ENCODE data around the gene ZNF837. TPM values are rescaled to one million over a fixed set of nuclear protein-coding genes. Genes with fewer than 3 reads are reported as not detected.

ZNF837 gene
- polyA plus RNA-seq, 1 donor (not counting 4 experiments of a cell fraction or from before 2014, with no cell fraction given): 0.29 TPM

DNA sequence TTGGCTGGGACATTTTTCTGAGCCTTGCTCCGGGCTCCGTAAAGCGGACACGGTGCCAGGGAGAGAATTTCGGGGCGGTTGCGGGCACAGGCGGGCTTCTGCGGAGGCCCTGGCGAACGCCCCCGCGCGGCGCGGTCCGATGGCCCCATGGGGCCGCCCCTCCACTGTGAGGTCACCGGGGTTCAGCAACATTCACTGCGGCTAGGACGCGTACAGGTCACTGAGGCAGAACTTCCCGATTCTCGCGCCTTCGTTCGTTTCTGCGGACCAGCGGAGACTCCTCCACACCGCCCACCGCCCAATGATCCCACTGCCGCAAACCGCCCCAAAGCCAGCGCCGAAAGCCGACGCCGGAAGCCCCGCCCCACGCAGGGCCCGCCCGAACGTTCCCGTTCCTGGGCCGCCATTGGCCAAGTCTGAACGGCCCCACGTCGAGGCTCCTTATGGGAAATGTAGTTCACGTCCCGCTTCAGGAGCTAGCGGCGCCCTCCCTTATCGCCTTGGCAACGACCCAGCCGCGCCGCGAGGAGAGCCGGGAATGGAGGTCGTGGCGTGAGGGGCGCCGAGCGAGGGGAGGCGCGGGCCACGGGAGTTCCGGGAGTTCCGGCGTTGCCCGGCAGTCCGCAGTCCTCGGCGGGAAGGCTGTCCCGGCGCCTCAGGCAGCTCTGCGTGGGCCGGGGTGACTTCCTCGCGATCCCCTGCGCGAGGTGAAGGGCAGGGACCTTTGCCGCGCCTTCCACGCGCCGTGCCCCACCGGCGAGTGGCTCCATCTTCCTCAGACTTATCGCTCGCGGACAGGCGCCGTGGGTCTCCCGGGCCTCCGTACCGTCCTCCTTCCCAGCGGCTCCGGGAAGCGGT is 27.6 kb upstream of the ZNF837 start, which contains the start of gene ZNF584:
ZNF584 (plus strand) TSS at position 498 of the 858 bp plus-strand sequence. CDS start 499 bp downstream, outside the sequence.
- peak within 1 kb of the TSS; percentile 87 for H3K27ac ChIP-seq (ENCODE audit: control insufficient read depth, insufficient read depth, low read length)

GRCh38 chr19:58407658-58408151 is 26.9 kb upstream of the ZNF837 start:
- DNase-seq (ENCODE audit: low read depth, low spot score) (no peak), FAIRE-seq (no peak)
- Histone ChIP-seq H3K4me3 (ENCODE audit: control insufficient read depth in 2 of 3, extremely low read depth in 1 of 3, insufficient read depth in 2 of 3, low read depth in 1 of 3, low read length in 3 of 3) (peak overlapping the region; percentile 91 to 93 (median 93)), H3K36me3 (ENCODE audit: control insufficient read depth in 2 of 2, extremely low read depth in 1 of 2, insufficient read depth in 2 of 2, low read length in 2 of 2) (peaks cover 0 to 2% of the 10 kb centered on the region in 2 experiments), H4K20me1 (ENCODE audit: control insufficient read depth, extremely low read depth, insufficient read depth, low read length) (no peaks in the 10 kb centered on the region), H3K79me2 (ENCODE audit: control insufficient read depth, insufficient read depth, low read length) (peaks cover 36% of the 10 kb centered on the region), H2AFZ (ENCODE audit: control insufficient read depth, low read length) (peak overlapping the region; percentile 85), H3K4me2 (ENCODE audit: control insufficient read depth, extremely low read depth, insufficient read depth, low read depth, low read length) (peak overlapping the region; percentile 99), H3K27me3 (ENCODE audit: control insufficient read depth, extremely low read depth, insufficient read depth, low read length) (no peaks in the 10 kb centered on the region), H3K27ac (ENCODE audit: control insufficient read depth, insufficient read depth, low read length) (peak overlapping the region; percentile 87), H3K9me3 (ENCODE audit: control insufficient read depth, low read depth, low read length) (no peaks in the 10 kb centered on the region), H3K9ac (ENCODE audit: control insufficient read depth, extremely low read depth, insufficient read depth, low read length) (peak overlapping the region; percentile 91), H3K9me1 (ENCODE audit: control insufficient read depth, extremely low read depth, insufficient read depth, low read length) (peaks cover 4% of the 10 kb centered on the region), H3K4me1 (ENCODE audit: control insufficient read depth, extremely low read depth, insufficient read depth, low read length) (peaks cover 21% of the 10 kb centered on the region)
- TF ChIP-seq, protein P1, sequence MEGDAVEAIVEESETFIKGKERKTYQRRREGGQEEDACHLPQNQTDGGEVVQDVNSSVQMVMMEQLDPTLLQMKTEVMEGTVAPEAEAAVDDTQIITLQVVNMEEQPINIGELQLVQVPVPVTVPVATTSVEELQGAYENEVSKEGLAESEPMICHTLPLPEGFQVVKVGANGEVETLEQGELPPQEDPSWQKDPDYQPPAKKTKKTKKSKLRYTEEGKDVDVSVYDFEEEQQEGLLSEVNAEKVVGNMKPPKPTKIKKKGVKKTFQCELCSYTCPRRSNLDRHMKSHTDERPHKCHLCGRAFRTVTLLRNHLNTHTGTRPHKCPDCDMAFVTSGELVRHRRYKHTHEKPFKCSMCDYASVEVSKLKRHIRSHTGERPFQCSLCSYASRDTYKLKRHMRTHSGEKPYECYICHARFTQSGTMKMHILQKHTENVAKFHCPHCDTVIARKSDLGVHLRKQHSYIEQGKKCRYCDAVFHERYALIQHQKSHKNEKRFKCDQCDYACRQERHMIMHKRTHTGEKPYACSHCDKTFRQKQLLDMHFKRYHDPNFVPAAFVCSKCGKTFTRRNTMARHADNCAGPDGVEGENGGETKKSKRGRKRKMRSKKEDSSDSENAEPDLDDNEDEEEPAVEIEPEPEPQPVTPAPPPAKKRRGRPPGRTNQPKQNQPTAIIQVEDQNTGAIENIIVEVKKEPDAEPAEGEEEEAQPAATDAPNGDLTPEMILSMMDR (optimal IDR thresholded peaks at IDR 0.05 in 1 of 3, IDR thresholded peaks at IDR 0.05 in 1 of 3, conservative IDR thresholded peaks at IDR 0.05 in 1 of 3; ENCODE audit: extremely low read depth in 1 of 3, insufficient read depth in 2 of 3, low read length in 3 of 3): no peak
- TF ChIP-seq EZH2 (IDR thresholded peaks at IDR 0.05; ENCODE audit: low read length): no peak
- dilution Hi-C loops (cut with MboI; ENCODE audit: extremely low pct_ligation_motif_present, low sequenced_read_pairs): no loop called here

More for the DNA sequence above, 27.6 kb upstream of the ZNF837 start, which contains the start of gene ZNF584:
- H3K9me3 ChIP-seq (ENCODE audit: control insufficient read depth, low read depth, low read length): no peaks in the 10 kb centered on the region
- no peak for TF ChIP-seq EZH2 (IDR thresholded peaks at IDR 0.05; ENCODE audit: low read length)
- TF ChIP-seq, protein P1 (optimal IDR thresholded peaks at IDR 0.05 in 1 of 3, IDR thresholded peaks at IDR 0.05 in 1 of 3, conservative IDR thresholded peaks at IDR 0.05 in 1 of 3; ENCODE audit: extremely low read depth in 1 of 3, insufficient read depth in 2 of 3, low read length in 3 of 3): peak in 1 of 3 experiments; percentile 37
- H3K4me2 ChIP-seq (ENCODE audit: control insufficient read depth, extremely low read depth, insufficient read depth, low read depth, low read length): peak within 1 kb of the TSS; percentile 99
- peaks cover 4% of the 10 kb centered on the region for H3K9me1 ChIP-seq (ENCODE audit: control insufficient read depth, extremely low read depth, insufficient read depth, low read length)
- H4K20me1 ChIP-seq (ENCODE audit: control insufficient read depth, extremely low read depth, insufficient read depth, low read length): no peaks in the 10 kb centered on the region
- FAIRE-seq (no peak), DNase-seq (ENCODE audit: low read depth, low spot score) (peak; percentile 73)
- peak within 1 kb of the TSS; percentile 91 for H3K9ac ChIP-seq (ENCODE audit: control insufficient read depth, extremely low read depth, insufficient read depth, low read length)
- H3K4me1 ChIP-seq (ENCODE audit: control insufficient read depth, extremely low read depth, insufficient read depth, low read length): peaks cover 21% of the 10 kb centered on the region
- peaks cover 36% of the 10 kb centered on the region for H3K79me2 ChIP-seq (ENCODE audit: control insufficient read depth, insufficient read depth, low read length)
- H3K36me3 ChIP-seq (ENCODE audit: control insufficient read depth in 2 of 2, extremely low read depth in 1 of 2, insufficient read depth in 2 of 2, low read length in 2 of 2): peaks cover 0 to 2% of the 10 kb centered on the region in 2 experiments
- H3K27me3 ChIP-seq (ENCODE audit: control insufficient read depth, extremely low read depth, insufficient read depth, low read length): no peaks in the 10 kb centered on the region
- dilution Hi-C loops (cut with MboI; ENCODE audit: extremely low pct_ligation_motif_present, low sequenced_read_pairs): no loop called here
- H3K4me3 ChIP-seq (ENCODE audit: control insufficient read depth in 2 of 3, extremely low read depth in 1 of 3, insufficient read depth in 2 of 3, low read depth in 1 of 3, low read length in 3 of 3): peak within 1 kb of the TSS; percentile 91 to 93 (median 93)
- peak within 1 kb of the TSS; percentile 91 for H2AFZ ChIP-seq (ENCODE audit: control insufficient read depth, low read length)
